HEK293 (cell line): Measurements from ENCODE around the gene EIF5A.

Experiments
- CTCF ChIA-PET: fragments of 350-600 bp; formaldehyde crosslinking; extraction: SDS; loops from one replicate; lab custom pipeline; 2021; ENCODE audit warnings: antibody characterized with exemption; lab: Yijun Ruan, JAX
- POLR2A ChIA-PET: fragments of 300-600 bp; formaldehyde crosslinking; extraction: SDS; loops from one replicate; lab custom pipeline; 2020; ENCODE audit warnings: antibody characterized with exemption, inconsistent platforms; lab: Yijun Ruan, JAX
- H3K27ac ChIP-seq: fragments of 200-500 bp; sonication (Bioruptor generic); 2 replicates; pipeline ENCODE4 v1.5.1; 2014; ENCODE audit warnings: low read depth, low read length, control low read depth, inconsistent platforms; ENCODE audit errors: extremely low read depth
- H3K36me3 ChIP-seq, 2 experiments: fragments of 200-500 bp in 1 of 2; sonication (Bioruptor generic) in 1 of 2; 1 replicate in 1 of 2; 2 replicates in 1 of 2; pipeline ENCODE4 v1.5.1; 2014 to 2017; ENCODE audit warnings: inconsistent platforms in 2 of 2, low read length in 2 of 2; ENCODE audit not compliant: control insufficient read depth in 2 of 2, insufficient read depth in 1 of 2
- H3K4me1 ChIP-seq: fragments of 200-500 bp; sonication (Bioruptor generic); 2 replicates; pipeline ENCODE4 v1.5.1; 2014; ENCODE audit warnings: mild to moderate bottlenecking, low read length, inconsistent platforms; ENCODE audit not compliant: control insufficient read depth, insufficient read depth
- H3K4me3 ChIP-seq: 2 replicates; pipeline ENCODE4 v1.5.1; 2011; ENCODE audit warnings: low read depth, mild to moderate bottlenecking, control low read depth, low read length, moderate library complexity
- H3K9me3 ChIP-seq: fragments of 200-500 bp; sonication (Bioruptor generic); 2 replicates; pipeline ENCODE4 v1.5.1; 2014; ENCODE audit warnings: low read depth, low read length, inconsistent platforms; ENCODE audit not compliant: control insufficient read depth, insufficient read depth
- GLI2 ChIP-seq: fragments of 450-650 bp; formaldehyde crosslinking; IDR thresholded peaks from 2 replicates; pipeline ENCODE4; 2017; ENCODE audit warnings: missing biosample characterization, missing genetic modification characterization, low read depth, borderline replicate concordance
- HOXD13 ChIP-seq: sonication (generic); formaldehyde crosslinking; IDR thresholded peaks from 2 replicates; pipeline ENCODE4 v1.8.0; 2022; ENCODE audit warnings: missing genetic modification reagents, borderline replicate concordance
- INSM2 ChIP-seq: fragments of 450-650 bp; formaldehyde crosslinking; IDR thresholded peaks from 2 replicates; pipeline ENCODE4 v1.5.1; 2016; ENCODE audit warnings: missing biosample characterization, missing genetic modification characterization
- OSR2 ChIP-seq: fragments of 450-650 bp; formaldehyde crosslinking; IDR thresholded peaks from 2 replicates; pipeline ENCODE4 v1.5.1; 2016; ENCODE audit warnings: missing biosample characterization, missing genetic modification characterization
- PBX3 ChIP-seq: sonication (generic); formaldehyde crosslinking; IDR thresholded peaks from 2 replicates; pipeline ENCODE4 v1.8.1; 2022; ENCODE audit warnings: mild to moderate bottlenecking, moderate library complexity, missing genetic modification reagents
- TRIM28 ChIP-seq: IDR thresholded peaks from 2 replicates; pipeline ENCODE4 v1.6.1; 2011; ENCODE audit warnings: low read length, control low read depth, borderline replicate concordance
- ZEB2 ChIP-seq: fragments of 450-650 bp; formaldehyde crosslinking; IDR thresholded peaks from 2 replicates; pipeline ENCODE4 v1.5.1; 2016; ENCODE audit warnings: missing biosample characterization, missing genetic modification characterization
- ZFP3 ChIP-seq: fragments of 450-650 bp; formaldehyde crosslinking; IDR thresholded peaks from 2 replicates; pipeline ENCODE4 v1.5.1; 2016; ENCODE audit warnings: low read depth, missing biosample characterization, missing genetic modification characterization
- ZIC2 ChIP-seq: fragments of 450-650 bp; formaldehyde crosslinking; IDR thresholded peaks from 2 replicates; pipeline ENCODE4 v1.5.1; 2016; ENCODE audit warnings: missing biosample characterization, missing genetic modification characterization
- ZNF266 ChIP-seq: fragments of 450-650 bp; formaldehyde crosslinking; IDR thresholded peaks from 2 replicates; pipeline ENCODE4 v1.5.1; 2016; ENCODE audit warnings: missing biosample characterization, missing genetic modification characterization, low read depth
- ZNF302 ChIP-seq: fragments of 450-650 bp; formaldehyde crosslinking; IDR thresholded peaks from 2 replicates; pipeline ENCODE4 v1.5.1; 2016; ENCODE audit warnings: missing biosample characterization, missing genetic modification characterization, low read depth
- ZNF335 ChIP-seq: fragments of 450-650 bp; formaldehyde crosslinking; conservative IDR thresholded peaks from 2 replicates; pipeline ENCODE4 v1.5.1; 2016; ENCODE audit warnings: missing biosample characterization, missing genetic modification characterization
- ZNF518A ChIP-seq: fragments of 450-650 bp; formaldehyde crosslinking; conservative IDR thresholded peaks from 2 replicates; pipeline ENCODE4 v1.5.1; 2016; ENCODE audit warnings: low read depth, missing biosample characterization, missing genetic modification characterization
- ZNF704 ChIP-seq: fragments of 450-650 bp; formaldehyde crosslinking; IDR thresholded peaks from 2 replicates; pipeline ENCODE4 v1.5.1; 2016; ENCODE audit warnings: missing biosample characterization, missing genetic modification characterization
- ZNF768 ChIP-seq: fragments of 450-650 bp; formaldehyde crosslinking; IDR thresholded peaks from 2 replicates; pipeline ENCODE4 v1.5.1; 2018; ENCODE audit warnings: missing biosample characterization, mild to moderate bottlenecking, missing genetic modification characterization

The EIF5A gene

GRCh38 chr17:7324438-7324779 is 17.0 kb downstream of the EIF5A start (continued):
- TF ChIP-seq ZNF518A (tag by site-specific recombination) = no peak
- no peak for TF ChIP-seq HOXD13 (CRISPR knock-in tag)
- TF ChIP-seq ZNF335 (tag by site-specific recombination) = no peak
- TF ChIP-seq PBX3 (CRISPR knock-in tag) = no peak
- no peak for TF ChIP-seq ZNF768 (tag by site-specific recombination)
- no peak for TF ChIP-seq TRIM28
- TF ChIP-seq ZNF302 = no peak
- no peak for TF ChIP-seq ZFP3 (tag by site-specific recombination)
- TF ChIP-seq ZNF266 (tag by site-specific recombination) = no peak
- no peak for TF ChIP-seq ZNF704 (tag by site-specific recombination)

- ChIA-PET POLR2A (interaction anchor here (0.9 kb wide), 1 partner anchor 19 kb away, joined by 3 read pairs; no protein-coding TSS in a partner anchor), CTCF (interaction anchor here (0.5 to 5.2 kb wide), 9 partner anchors 14 to 289 kb away, joined by 3 to 50 read pairs (median 4); partner anchors contain the start of gene SLC16A13)
- Histone ChIP-seq H3K9me3 (no peaks in the 10 kb centered on the region), H3K4me3 (no peak overlapping the region), H3K36me3 (peaks cover 30 to 72% of the 10 kb centered on the region in 2 experiments)
- TF ChIP-seq GLI2 (tag by site-specific recombination) (no peak), OSR2 (no peak), INSM2 (tag by site-specific recombination) (no peak)
- TF ChIP-seq, all 188 proteins: peak for 0
- Histone ChIP-seq H3K4me1 (peaks cover 6% of the 10 kb centered on the region), H3K27ac (no peak overlapping the region)
Measured at GRCh38 chr17:7325031-7325528, 17.7 kb downstream of the EIF5A start.

GRCh38 chr17:7326186-7326585 is 18.8 kb downstream of the EIF5A start:
- Histone ChIP-seq H3K36me3 (peaks cover 24 to 61% of the 10 kb centered on the region in 2 experiments), H3K27ac (no peak overlapping the region), H3K9me3 (no peaks in the 10 kb centered on the region), H3K4me1 (peaks cover 9% of the 10 kb centered on the region), H3K4me3 (no peak overlapping the region)
- ChIA-PET CTCF (interaction anchor here (0.6 to 5.2 kb wide), 8 partner anchors 9 to 1836 kb away, joined by 3 to 50 read pairs (median 4); partner anchors contain the start of genes ACAP1, POLR2A and SENP3), POLR2A (interaction anchor here (0.8 kb wide), 1 partner anchor 178 kb away, joined by 3 read pairs; no protein-coding TSS in a partner anchor)
- no peak for TF ChIP-seq ZEB2
- no peak for TF ChIP-seq ZIC2
